Glutamatergic neuron (in vitro differentiated cells): ENCODE measurements around the gene ADGRE2. TPM values are rescaled to one million over a fixed set of nuclear protein-coding genes. Genes with fewer than 3 reads are reported as not detected.

ENCODE experiments used
- DNase-seq: peaks from one replicate; pipeline ENCODE4 v3.0.0; 2022
- H3K27ac Mint-ChIP-seq: one replicate; pipeline ENCODE4 v1.8.0; 2020; ENCODE audit warnings: mild to moderate bottlenecking, mixed read lengths, inconsistent platforms; ENCODE audit not compliant: unreplicated experiment
- H3K27me3 Mint-ChIP-seq: one replicate; pipeline ENCODE4 v1.8.0; 2020; ENCODE audit warnings: mild to moderate bottlenecking, moderate library complexity, mixed read lengths, inconsistent platforms; ENCODE audit not compliant: unreplicated experiment
- H3K36me3 Mint-ChIP-seq: one replicate; pipeline ENCODE4 v1.8.0; 2020; ENCODE audit warnings: mild to moderate bottlenecking, mixed read lengths, inconsistent platforms; ENCODE audit not compliant: unreplicated experiment
- H3K4me1 Mint-ChIP-seq: one replicate; pipeline ENCODE4 v1.8.0; 2020; ENCODE audit warnings: mild to moderate bottlenecking, low read depth, mixed read lengths, inconsistent platforms; ENCODE audit not compliant: unreplicated experiment
- H3K4me3 Mint-ChIP-seq: one replicate; pipeline ENCODE4 v1.8.0; 2020; ENCODE audit warnings: mild to moderate bottlenecking, mixed read lengths, inconsistent platforms; ENCODE audit not compliant: unreplicated experiment
- H3K9me3 Mint-ChIP-seq: one replicate; pipeline ENCODE4 v1.8.0; 2020; ENCODE audit warnings: mild to moderate bottlenecking, moderate library complexity, mixed read lengths, inconsistent platforms; ENCODE audit not compliant: unreplicated experiment
- CTCF ChIP-seq: fragments of 200-600 bp; sonication (generic); IDR thresholded peaks from one replicate; pipeline ENCODE4 v1.5.0; 2021; ENCODE audit not compliant: partially characterized antibody, unreplicated experiment
- total RNA-seq: library from RNA; stranded (reverse); fragmentation: NEBNext Ultra II Directional; extraction: Animal tissue kit (Norgen Biotek cat#: 25700); gene quantifications from one replicate; pipeline ENCODE4 v1.2.1, GENCODE V29; 2021; ENCODE audit not compliant: unreplicated experiment

Gene ADGRE2
- total RNA-seq, 1 donor from 2014 or later, result 0.66 TPM

- TF ChIP-seq CTCF, result no peak
- no peak overlapping the region for H3K4me3 Mint-ChIP-seq
- peaks cover 10% of the 10 kb centered on the region for H3K36me3 Mint-ChIP-seq
- no peak overlapping the region for H3K27ac Mint-ChIP-seq
- H3K4me1 Mint-ChIP-seq, result no peaks in the 10 kb centered on the region
- H3K9me3 Mint-ChIP-seq, result peaks cover 4% of the 10 kb centered on the region
- no peak for DNase-seq
- H3K27me3 Mint-ChIP-seq, result peaks cover 2% of the 10 kb centered on the region
These were observed 47.2 kb downstream of the ADGRE2 start for GRCh38 chr19:14731200-14731599.

GRCh38 chr19:14728595-14728994 is 49.8 kb downstream of the ADGRE2 start:
- DNase-seq, result no peak
- Mint-ChIP-seq H3K4me3 (no peak overlapping the region), H3K4me1 (no peaks in the 10 kb centered on the region), H3K36me3 (peaks cover 16% of the 10 kb centered on the region), H3K9me3 (peaks cover 11% of the 10 kb centered on the region), H3K27ac (no peak overlapping the region), H3K27me3 (peaks cover 2% of the 10 kb centered on the region)
- no peak for TF ChIP-seq CTCF

- Mint-ChIP-seq H3K27ac (no peak overlapping the region), H3K36me3 (peaks cover 65% of the 10 kb centered on the region), H3K9me3 (peaks cover 24% of the 10 kb centered on the region), H3K4me1 (no peaks in the 10 kb centered on the region), H3K27me3 (no peaks in the 10 kb centered on the region), H3K4me3 (no peak overlapping the region)
- no peak for TF ChIP-seq CTCF
- DNase-seq, result no peak
These were observed 56.2 kb downstream of the ADGRE2 start for GRCh38 chr19:14722127-14722526.

GRCh38 chr19:14719162-14719561 is 59.2 kb downstream of the ADGRE2 start:
- Mint-ChIP-seq H3K9me3 (peaks cover 23% of the 10 kb centered on the region), H3K36me3 (peaks cover 79% of the 10 kb centered on the region), H3K4me3 (no peak overlapping the region), H3K27me3 (peaks cover 5% of the 10 kb centered on the region), H3K4me1 (no peaks in the 10 kb centered on the region), H3K27ac (no peak overlapping the region)
- DNase-seq, result no peak
- TF ChIP-seq CTCF, result no peak

GRCh38 chr19:14718522-14719116 is 59.7 kb downstream of the ADGRE2 start:
- no peak for TF ChIP-seq CTCF
- Mint-ChIP-seq H3K36me3 (peaks cover 84% of the 10 kb centered on the region), H3K27me3 (peaks cover 9% of the 10 kb centered on the region), H3K4me3 (no peak overlapping the region), H3K27ac (no peak overlapping the region), H3K4me1 (no peaks in the 10 kb centered on the region), H3K9me3 (peaks cover 26% of the 10 kb centered on the region)
- DNase-seq, result no peak
